Prostate gland (tissue), 2 donors: ENCODE data around the gene CTRB1.

Experiments used
- POLR2A ChIP-seq: fragments of 450-650 bp; IDR thresholded peaks from one replicate; pipeline ENCODE4 v1.6.1; 2016; ENCODE audit warnings: antibody characterized with exemption, mild to moderate bottlenecking
- TF ChIP-seq, protein P1 (sequence below), 4 experiments: fragments of 200-600 bp in 2 of 4; fragments of 450-650 bp in 2 of 4; sonication (generic) in 2 of 4; IDR thresholded peaks; 1 replicate in 3 of 4; 2 replicates in 1 of 4; pipeline ENCODE4 v1.5.1; 2016 to 2019; ENCODE audit warnings: antibody characterized with exemption in 4 of 4, mild to moderate bottlenecking in 2 of 4, moderate library complexity in 2 of 4

DNA sequence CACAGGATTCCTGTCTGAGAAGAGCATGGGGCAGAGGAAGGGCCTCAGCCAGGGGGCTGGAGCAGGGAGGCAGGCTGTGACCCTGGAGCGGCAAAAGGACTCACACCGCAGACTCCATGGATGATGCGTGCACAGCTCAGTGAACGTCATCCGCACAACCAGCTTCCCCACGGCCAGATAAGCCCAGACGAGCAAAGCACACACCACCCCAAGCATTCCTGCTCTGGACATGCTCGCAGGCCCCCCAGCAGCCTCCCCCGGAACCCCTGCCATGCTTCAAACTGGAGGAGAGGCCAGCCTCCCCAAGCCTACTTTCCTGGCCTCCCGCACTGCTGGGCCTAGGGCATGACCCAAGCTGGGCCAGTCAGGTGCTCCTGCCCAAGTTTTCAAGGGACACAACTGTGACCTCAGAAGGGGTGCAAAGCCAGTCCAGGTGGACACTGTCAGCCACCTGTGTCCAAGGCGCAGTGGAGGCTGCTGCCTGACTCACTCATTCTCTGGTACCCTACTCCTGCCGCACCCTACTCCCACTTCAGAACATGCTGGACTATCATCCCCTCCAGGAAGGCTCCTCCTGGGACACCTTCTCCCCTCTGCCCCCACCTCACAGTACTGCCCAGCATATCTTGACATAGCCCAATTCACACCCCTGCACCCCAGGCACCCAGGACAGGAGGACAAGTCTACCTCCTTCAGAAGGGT lies 27.9 kb downstream of the CTRB1 start:
- TF ChIP-seq, protein P1, sequence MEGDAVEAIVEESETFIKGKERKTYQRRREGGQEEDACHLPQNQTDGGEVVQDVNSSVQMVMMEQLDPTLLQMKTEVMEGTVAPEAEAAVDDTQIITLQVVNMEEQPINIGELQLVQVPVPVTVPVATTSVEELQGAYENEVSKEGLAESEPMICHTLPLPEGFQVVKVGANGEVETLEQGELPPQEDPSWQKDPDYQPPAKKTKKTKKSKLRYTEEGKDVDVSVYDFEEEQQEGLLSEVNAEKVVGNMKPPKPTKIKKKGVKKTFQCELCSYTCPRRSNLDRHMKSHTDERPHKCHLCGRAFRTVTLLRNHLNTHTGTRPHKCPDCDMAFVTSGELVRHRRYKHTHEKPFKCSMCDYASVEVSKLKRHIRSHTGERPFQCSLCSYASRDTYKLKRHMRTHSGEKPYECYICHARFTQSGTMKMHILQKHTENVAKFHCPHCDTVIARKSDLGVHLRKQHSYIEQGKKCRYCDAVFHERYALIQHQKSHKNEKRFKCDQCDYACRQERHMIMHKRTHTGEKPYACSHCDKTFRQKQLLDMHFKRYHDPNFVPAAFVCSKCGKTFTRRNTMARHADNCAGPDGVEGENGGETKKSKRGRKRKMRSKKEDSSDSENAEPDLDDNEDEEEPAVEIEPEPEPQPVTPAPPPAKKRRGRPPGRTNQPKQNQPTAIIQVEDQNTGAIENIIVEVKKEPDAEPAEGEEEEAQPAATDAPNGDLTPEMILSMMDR (IDR thresholded peaks at IDR 0.05): no peak
- TF ChIP-seq POLR2A: no peak
